Upper lobe of left lung (tissue), 6 donors: ENCODE measurements around the gene NAGK. TPM values are rescaled to one million over a fixed set of nuclear protein-coding genes. Genes with fewer than 3 reads are reported as not detected.

Experiments used
- ATAC-seq, 2 donors: fragments of 200-7000 bp; cut with Tn5 transposase; one replicate each; pipeline ENCODE4 v1.9.1; 2022; ENCODE audit warnings: mild to moderate bottlenecking in 2 of 2, moderate library complexity in 2 of 2; ENCODE audit not compliant: low FRiP score in 2 of 2
- DNase-seq, 2 donors: peaks; one replicate each; pipeline ENCODE4 v3.0.0-alpha.2; 2019 to 2020
- H3K27ac ChIP-seq, 4 donors: fragments of 200-600 bp; sonication (generic); one replicate each; pipeline ENCODE4 v1.5.1; 2016 to 2019
- H3K27me3 ChIP-seq, 4 donors: fragments of 200-600 bp; sonication (generic); one replicate each; pipeline ENCODE4 v1.5.1; 2017 to 2019
- H3K36me3 ChIP-seq, 4 donors: fragments of 200-600 bp; sonication (generic); one replicate each; pipeline ENCODE4 v1.5.1; 2016 to 2019
- H3K4me1 ChIP-seq, 4 donors: fragments of 200-600 bp; sonication (generic); one replicate each; pipeline ENCODE4 v1.5.1; 2018 to 2019
- H3K4me3 ChIP-seq, 4 donors: fragments of 200-600 bp; sonication (generic); one replicate each; pipeline ENCODE4 v1.5.1; 2017 to 2019; ENCODE audit warnings: mild to moderate bottlenecking in 2 of 4, moderate library complexity in 1 of 4
- H3K9me3 ChIP-seq, 4 donors: fragments of 200-600 bp; sonication (generic); one replicate each; pipeline ENCODE4 v1.5.1; 2018 to 2019
- EP300 ChIP-seq, 4 donors: sonication (generic); formaldehyde crosslinking; IDR thresholded peaks; one replicate each; pipeline ENCODE4 v1.5.1; 2017; ENCODE audit warnings: antibody characterized with exemption in 4 of 4, control low read depth in 2 of 4
- POLR2A ChIP-seq, 4 donors: fragments of 450-650 bp; IDR thresholded peaks; one replicate each; pipeline ENCODE4 v1.5.1; 2016 to 2017; ENCODE audit warnings: antibody characterized with exemption in 4 of 4, mild to moderate bottlenecking in 2 of 4
- POLR2AphosphoS5 ChIP-seq, 2 donors: sonication (generic); formaldehyde crosslinking; IDR thresholded peaks; one replicate each; pipeline ENCODE4 v1.5.1; 2017; ENCODE audit warnings: antibody characterized with exemption in 2 of 2
- WGBS, 2 donors: methylation state at CpG; one replicate each; pipeline ENCODE4 v1.1.5; 2017 to 2018; 5-methylcytosine and 5-hydroxymethylcytosine counted together
- total RNA-seq, 6 donors: library from RNA; depleted of rRNA in 4 of 6; stranded (reverse); fragments of >200 nt in 4 of 6; gene quantifications; one replicate each; pipeline versions ENCODE4 v1.1.0 to v1.2.1, GENCODE V29; 2016 to 2021
- TF ChIP-seq, protein P1 (sequence below), 6 experiments: fragments of 450-650 bp in 4 of 6; fragments of 200-600 bp in 2 of 6; sonication (generic) in 2 of 6; IDR thresholded peaks; one replicate each; pipeline ENCODE4 v1.5.1; 2016 to 2019; ENCODE audit warnings: antibody characterized with exemption in 6 of 6
- donor health status: DM: no; HTN: no; CAD: no; lungs with moderate emphysema.
- donor health status: DM: no; HTN: yes; CAD: no; lungs with severe emphysema.

Gene NAGK
- total RNA-seq, 6 donors from 2014 or later, result 51.4 to 157 (median 139) TPM

- Histone ChIP-seq H3K36me3 (no peaks in the 10 kb centered on the region), H3K27ac (no peak overlapping the region), H3K9me3 (no peaks in the 10 kb centered on the region), H3K27me3 (no peaks in the 10 kb centered on the region), H3K4me3 (no peak overlapping the region), H3K4me1 (peaks cover 0 to 4% (median 0%) of the 10 kb centered on the region in 4 donors)
- WGBS, 2 donors, result 69 to 90% methylated on average over 2 of the region's 2 CpGs
- DNase-seq (no peak), ATAC-seq (no peak)
- TF ChIP-seq, protein P1, sequence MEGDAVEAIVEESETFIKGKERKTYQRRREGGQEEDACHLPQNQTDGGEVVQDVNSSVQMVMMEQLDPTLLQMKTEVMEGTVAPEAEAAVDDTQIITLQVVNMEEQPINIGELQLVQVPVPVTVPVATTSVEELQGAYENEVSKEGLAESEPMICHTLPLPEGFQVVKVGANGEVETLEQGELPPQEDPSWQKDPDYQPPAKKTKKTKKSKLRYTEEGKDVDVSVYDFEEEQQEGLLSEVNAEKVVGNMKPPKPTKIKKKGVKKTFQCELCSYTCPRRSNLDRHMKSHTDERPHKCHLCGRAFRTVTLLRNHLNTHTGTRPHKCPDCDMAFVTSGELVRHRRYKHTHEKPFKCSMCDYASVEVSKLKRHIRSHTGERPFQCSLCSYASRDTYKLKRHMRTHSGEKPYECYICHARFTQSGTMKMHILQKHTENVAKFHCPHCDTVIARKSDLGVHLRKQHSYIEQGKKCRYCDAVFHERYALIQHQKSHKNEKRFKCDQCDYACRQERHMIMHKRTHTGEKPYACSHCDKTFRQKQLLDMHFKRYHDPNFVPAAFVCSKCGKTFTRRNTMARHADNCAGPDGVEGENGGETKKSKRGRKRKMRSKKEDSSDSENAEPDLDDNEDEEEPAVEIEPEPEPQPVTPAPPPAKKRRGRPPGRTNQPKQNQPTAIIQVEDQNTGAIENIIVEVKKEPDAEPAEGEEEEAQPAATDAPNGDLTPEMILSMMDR (IDR thresholded peaks at IDR 0.05), result no peak
- TF ChIP-seq EP300 (IDR thresholded peaks at IDR 0.05), result no peak
Measured at GRCh38 chr2:71060211-71060610, 8.2 kb upstream of the NAGK start.

DNA sequence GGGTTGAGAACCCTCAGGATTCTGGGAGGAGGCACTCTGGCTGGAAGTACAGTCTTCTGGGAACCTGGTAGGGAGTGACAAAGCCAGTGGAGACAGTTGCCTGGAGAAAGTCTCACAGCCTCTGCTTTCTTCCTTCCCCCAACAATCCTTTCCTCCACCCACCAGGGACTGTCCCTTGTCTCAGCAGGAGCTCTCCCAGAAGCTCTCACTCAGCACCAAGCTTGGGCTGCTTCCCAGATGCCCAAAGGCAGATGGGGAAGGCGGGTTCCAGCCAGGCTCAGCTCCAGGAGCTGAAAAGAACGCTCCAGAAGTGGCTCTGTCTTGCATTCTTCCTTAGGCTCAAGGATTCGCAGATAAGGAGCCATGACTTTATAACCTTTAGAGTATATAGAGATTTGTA is 7.6 kb upstream of the NAGK start:
- DNase-seq, result no peak
- no peak for ATAC-seq
- H3K9me3 ChIP-seq, result no peaks in the 10 kb centered on the region
- no peak overlapping the region for H3K27ac ChIP-seq
- 68 to 71% methylated on average over 3 of the region's 3 CpGs for WGBS, 2 donors
- H3K4me1 ChIP-seq, result peaks cover 0 to 4% (median 0%) of the 10 kb centered on the region in 4 donors
- TF ChIP-seq POLR2A (IDR thresholded peaks at IDR 0.05) (no peak), POLR2AphosphoS5 (IDR thresholded peaks at IDR 0.05) (no peak), EP300 (IDR thresholded peaks at IDR 0.05) (no peak)
- TF ChIP-seq, protein P1 (IDR thresholded peaks at IDR 0.05), result no peak
- H3K27me3 ChIP-seq, result no peaks in the 10 kb centered on the region
- no peak overlapping the region for H3K4me3 ChIP-seq
- no peaks in the 10 kb centered on the region for H3K36me3 ChIP-seq

DNA sequence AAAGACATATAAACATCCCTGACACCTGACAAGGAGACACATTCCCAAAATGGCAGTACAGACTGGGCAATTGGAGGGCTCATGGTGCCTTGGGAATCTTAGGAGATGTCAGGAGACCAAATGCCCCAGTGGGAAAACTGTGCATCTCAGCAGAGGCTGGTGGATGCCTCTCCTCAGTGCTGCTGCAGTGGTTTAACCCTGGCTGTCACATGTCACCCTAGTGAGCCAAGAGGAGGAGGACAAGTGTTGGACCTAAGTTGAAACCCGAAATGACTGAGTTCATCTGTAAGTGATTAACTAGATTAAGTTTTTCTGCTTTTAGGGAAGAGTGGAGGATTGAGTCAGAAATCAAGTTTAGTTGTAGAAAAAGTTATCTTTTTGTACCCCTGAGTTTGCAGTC is 5.2 kb upstream of the NAGK start:
- H3K27me3 ChIP-seq, result no peaks in the 10 kb centered on the region
- H3K36me3 ChIP-seq, result no peaks in the 10 kb centered on the region
- H3K4me1 ChIP-seq, result peaks cover 5 to 11% (median 8%) of the 10 kb centered on the region in 4 donors
- no peak overlapping the region for H3K4me3 ChIP-seq
- no peaks in the 10 kb centered on the region for H3K9me3 ChIP-seq
- WGBS, 2 donors, result 63 to 68% methylated on average over 1 of the region's 1 CpG
- TF ChIP-seq, protein P1 (IDR thresholded peaks at IDR 0.05), result no peak
- TF ChIP-seq POLR2A (IDR thresholded peaks at IDR 0.05), result no peak
- TF ChIP-seq POLR2AphosphoS5 (IDR thresholded peaks at IDR 0.05), result no peak
- TF ChIP-seq EP300 (IDR thresholded peaks at IDR 0.05), result no peak
- ATAC-seq (no peak), DNase-seq (no peak)
- no peak overlapping the region for H3K27ac ChIP-seq

DNA sequence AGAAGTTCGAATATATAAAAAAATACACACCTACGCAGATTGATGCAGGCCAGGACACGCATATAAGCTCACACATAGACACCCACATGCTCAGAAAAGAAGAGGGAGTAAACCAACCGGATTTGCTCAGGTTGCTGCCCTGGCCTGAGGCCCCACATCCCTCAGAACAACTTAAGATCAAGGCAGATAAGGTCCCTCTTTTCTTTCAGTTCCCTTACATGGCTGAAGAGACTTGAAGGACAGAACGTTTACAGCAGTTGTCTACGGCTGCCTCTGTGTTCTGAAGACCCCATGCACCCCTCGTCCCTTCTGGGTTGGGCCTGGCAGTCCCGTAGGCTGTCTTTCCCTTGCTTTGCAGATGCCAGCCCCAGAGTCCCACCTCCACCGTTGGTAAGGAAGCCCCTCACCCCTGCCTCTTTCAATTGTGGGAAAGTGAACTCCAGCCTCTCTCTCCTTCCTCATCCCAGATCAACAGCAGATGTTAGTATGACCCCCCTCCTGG is 4.3 kb upstream of the NAGK start:
- ATAC-seq (no peak), DNase-seq (no peak)
- Histone ChIP-seq H3K36me3 (no peaks in the 10 kb centered on the region), H3K4me1 (peaks cover 6 to 15% (median 11%) of the 10 kb centered on the region in 4 donors), H3K27me3 (no peaks in the 10 kb centered on the region), H3K9me3 (no peaks in the 10 kb centered on the region), H3K27ac (peak overlapping the region; percentile 54 to 86 (median 72)), H3K4me3 (no peak overlapping the region)
- TF ChIP-seq POLR2A (IDR thresholded peaks at IDR 0.05) (no peak), EP300 (IDR thresholded peaks at IDR 0.05) (no peak), POLR2AphosphoS5 (IDR thresholded peaks at IDR 0.05) (no peak)
- TF ChIP-seq, protein P1 (IDR thresholded peaks at IDR 0.05), result no peak
- WGBS, 2 donors, result 47 to 58% methylated on average over 9 of the region's 9 CpGs
